ENCODE data around the gene IGSF3.
"Not testable (repeated sequence)": the region's sequence is repeated elsewhere in the genome, so short reads cannot be mapped to it uniquely, and the experiment has no call there.

IGSF3 gene

DNA sequence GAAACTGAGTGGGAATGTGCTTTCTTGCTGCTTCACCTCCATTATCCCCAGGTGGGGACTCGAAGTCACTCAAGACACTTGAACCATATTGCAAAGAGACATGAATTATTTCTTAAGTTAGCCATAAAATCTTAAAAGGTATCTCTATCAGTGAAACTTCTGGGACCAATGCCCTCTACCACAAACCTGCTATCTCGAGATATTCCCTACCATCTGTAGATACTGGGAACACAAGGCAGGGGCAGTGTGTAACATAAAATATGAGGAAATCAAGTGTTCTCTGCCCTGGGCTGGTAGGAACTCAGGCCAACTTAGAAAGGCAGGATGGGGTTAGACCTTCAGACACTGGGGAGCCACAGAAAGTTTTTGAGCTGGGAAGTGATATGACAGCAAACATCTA is 95.4 kb downstream of the IGSF3 start:
- DNase-seq, result no peak

DNA sequence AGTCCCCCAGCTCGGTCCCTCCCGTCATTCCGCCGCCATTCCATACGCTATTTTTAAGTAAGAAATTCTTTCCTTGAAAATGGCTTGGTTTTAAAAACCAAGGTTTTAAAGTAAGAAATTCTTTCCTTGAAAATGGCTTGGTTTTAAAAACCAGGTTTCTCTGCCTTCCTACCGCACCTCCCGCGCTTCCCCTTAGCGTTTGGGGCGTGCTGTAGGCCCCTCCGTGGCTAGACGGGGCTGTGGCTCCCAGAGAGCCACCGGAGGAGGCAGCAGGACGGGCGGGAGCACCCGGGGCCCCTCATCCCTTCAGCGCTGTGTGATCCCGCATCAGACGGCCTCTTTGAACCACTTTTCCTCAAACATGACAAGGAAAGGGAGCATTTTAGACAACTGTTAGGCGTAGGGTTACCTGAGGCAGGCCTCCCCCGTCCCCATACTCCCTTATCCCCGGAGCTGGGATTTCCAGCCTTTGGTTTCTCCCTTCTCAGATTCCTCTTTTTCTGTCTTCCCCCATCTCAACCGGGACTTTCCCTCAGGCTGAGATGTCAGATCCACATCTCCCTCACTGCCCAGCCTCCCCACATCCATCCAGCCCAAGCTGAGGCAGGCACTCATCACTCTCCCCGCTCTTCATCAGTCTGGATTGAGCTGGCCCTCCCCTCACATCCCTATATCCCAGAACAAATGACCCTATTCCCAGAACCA is 96.2 kb downstream of the IGSF3 start:
- no peak for DNase-seq

DNA sequence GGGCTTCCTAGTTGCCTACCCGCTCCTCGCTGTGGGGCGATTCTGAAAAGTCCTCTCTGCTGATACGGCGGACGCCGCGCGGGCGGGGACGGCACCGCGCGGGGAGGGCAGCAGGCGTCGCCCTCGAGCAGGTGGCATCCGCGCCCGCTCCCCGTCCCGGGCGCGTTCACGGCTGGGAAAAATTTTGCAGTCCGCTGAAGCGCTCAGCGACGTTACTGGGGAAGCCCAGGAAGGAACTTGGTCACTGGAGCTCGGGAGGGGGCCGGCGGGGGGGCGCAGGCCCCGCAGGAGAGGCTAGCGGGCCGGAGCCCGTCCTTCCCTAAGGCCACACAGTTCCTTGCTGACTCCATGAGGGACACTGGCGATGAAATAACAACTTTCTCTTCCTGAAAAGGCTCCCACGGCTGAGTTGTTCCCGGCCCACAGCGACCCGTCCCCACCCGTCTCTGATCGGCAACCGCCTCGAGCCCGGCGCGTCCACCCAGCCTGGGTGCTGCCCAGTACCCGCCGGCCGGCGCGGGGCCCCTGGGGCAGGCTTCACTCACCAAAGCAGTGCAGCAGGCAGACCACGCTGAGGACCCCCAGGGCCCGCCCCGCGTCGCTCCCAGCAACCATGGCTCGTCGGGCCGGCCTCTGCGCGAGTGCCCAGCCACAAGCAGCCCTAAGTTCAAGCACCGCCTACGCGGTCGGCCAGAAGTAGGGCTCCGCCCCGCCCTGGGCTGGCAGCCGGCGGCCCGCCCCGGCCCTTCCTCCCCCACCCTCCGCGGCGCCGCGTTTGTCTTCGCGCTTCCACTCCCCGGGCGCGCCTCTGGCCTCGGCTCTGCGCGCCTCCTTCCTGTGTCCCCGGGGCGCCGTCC is 96.9 kb downstream of the IGSF3 start, which contains the start of gene CD58:
TSS of gene CD58 (minus strand) at position 669 of the 857 bp plus-strand sequence. CDS start at position 615, 54 bp downstream.
- peak; percentile 61 for DNase-seq

DNA sequence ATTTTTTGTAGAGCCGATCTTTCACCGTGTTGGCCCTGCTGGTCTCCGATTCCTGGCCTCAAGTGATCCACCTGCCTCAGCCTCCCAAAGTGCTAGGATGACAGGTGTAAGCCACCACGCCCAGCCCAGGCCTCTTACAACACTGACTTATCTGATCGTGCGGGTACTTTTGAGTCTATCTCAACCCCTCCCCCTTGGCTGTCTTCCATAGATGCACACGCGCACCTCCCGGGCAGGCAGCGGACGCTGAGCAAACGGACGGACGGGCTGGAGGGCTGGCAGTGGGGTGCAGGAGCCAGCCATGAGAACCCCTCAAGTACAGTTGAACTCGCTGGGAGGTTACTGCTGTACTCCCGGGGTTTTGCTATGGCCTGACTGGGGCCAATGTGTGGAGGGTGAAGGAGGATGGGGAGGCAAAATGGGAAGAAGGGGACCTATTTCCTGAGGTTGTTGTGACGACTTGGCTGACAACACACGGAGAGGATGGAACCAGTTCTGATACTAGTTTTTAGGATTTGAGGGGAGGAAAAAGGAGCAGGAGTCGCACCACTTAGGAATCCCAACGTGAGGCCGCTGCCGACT is 97.7 kb downstream of the IGSF3 start:
- DNase-seq, result no peak

DNA sequence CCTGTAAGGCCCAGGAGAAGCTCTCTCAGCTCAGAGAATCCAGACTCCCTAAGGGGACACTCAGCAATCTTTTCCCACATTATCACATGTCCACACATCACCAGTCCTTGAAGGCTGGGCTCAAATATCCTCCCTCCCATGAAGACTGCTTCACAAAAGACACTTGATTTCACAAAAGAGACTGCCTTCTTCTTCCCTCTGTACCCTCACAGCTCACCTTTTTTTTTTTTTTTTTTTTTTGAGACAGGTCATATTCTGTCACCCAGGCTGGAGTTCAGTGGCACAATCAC is 98.2 kb downstream of the IGSF3 start:
- no peak for DNase-seq

DNA sequence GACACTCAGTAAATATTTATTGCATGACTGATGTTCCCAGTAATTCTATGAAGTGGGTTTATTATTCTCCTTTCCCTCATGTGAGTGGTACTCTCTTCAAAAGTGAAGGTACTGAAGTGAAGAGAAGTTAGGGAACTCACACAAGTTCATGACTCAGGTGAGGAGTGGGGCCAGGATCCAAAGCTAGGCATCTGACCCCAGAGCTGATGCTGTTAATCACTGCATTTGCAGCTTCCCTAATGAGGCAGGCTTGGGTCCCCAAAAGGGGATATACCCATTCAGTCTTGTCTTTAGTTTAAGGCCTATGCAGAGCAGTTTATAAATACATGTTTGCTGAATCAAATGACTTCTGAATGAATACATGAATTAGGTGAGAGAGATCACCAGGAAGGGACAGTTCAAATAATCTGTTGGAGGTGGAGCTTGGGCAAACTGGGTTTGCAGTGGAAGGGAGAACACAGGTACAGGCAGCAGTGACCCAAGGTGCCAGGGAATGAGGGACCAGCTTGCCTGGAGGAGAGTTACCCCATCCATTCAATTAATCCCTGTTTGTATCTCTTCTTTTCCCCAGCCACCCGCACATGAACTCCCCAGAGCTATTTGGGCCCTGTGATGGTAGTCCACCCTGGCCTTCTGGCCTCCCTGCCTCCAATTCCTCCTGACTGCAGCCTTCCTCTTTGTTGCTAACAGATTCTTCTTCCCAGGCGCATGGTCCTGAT is 98.7 kb downstream of the IGSF3 start:
- no peak for DNase-seq

DNA sequence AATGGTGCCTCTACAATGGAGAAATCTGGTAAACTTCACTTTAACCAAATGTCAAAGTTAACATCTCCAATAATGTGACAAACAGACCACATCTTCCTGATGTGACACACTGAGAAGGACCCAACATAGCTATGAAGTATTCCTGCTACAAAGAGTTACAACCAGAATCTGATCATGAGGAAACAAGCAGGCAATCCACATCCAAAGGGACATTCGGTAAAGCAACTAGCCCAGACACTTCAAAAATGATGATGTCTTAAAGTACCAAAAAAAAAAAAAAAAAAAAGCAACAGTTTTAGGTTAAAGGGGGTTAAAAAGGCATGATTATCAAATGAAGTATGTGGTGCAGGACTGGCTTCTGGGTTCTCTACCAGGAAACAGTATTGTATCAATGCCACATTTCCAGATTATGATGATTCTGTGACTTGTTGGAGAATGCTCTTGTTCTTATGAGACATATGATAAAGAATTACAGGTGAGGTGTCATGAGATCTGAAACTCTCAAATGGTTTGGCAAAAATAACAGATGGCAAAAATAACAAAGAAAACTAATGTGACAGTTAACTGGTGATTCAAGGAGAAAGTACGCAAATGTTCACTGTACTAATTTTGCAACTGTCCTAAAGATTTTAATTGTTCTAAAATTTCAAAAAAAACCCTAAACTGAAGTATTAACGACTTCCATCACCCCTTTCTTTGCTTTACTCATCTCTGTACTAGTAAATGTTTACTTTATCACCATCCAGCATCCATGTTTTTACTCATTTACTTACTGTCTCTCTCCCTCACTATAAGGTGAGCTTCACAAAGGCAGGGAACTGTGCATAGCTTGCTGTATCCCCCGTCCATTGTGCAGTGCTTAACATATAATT is 99.5 kb downstream of the IGSF3 start:
- no peak for DNase-seq

DNA sequence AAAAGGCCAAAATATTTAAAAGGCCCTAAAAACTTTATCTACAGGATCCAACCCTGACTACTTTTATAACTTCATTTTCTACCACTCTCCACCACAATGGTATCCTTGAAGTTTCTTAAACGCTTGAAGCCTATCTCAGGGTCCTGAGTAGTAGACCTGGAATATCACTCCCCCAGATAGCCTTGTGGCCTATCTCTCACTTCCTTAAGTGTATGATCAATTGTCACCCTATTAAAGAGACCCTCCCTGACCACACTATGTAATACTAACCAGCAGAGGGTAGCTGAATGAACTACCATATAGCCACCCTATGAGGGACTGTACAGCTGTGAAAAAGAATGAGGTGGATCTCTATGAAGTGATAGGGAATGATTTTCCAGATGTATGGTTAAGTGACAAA is 102.3 kb downstream of the IGSF3 start:
- no peak for DNase-seq

DNA sequence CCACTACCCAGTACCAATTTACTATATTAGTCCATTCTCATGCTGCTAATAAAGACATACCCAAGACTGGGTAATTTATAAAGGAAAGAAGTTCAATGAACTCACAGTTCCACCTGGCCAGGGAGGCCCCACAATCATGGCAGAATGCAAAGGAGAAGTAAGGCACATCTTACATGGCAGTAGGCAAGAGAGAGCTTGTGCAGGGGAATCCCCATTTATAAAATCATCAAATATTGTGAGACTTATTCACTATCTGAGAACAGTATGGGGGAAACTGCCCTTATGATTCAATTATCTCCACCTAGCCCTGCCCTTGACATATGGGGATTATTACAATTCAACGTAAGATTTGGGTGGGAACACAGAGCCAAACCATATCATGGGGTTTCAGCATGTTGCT is 103.1 kb downstream of the IGSF3 start:
- DNase-seq, result no peak

DNA sequence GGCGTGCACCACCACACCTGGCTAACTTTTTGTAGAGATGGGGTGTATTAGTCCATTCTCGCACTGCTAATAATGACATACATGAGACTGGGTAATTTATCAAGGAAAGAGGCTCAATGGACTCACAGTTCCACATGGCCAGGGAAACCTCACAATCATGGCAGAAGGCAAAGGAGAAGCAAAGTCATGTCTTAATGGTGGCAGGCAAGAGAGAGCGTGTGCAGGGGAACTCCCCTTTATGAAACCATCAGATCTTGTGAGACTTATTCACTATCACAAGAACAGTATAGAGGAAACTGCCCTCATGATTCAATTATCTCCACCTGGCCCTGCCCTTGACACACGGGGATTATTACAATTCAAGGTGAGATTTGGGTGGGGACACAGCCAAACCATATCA is 105.1 kb downstream of the IGSF3 start:
- not testable (repeated sequence) for DNase-seq

DNA sequence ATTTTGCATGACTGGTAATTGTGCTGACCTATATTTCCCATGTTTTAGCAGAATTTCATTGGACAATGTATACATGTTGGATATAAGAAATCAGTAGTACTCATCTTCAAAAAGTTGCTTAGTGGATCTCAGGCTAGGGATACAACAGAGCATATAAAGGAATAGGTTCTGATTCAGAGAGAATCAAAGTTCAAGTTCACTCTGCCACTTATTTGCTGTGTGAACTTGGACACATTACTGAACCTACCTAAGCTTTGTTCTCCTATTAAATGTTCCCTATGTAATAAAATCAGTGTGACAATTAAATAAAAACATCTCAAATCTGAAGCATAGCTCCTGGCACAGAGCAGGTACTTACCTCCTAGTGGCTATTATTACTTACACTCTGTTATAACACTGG is 106.0 kb downstream of the IGSF3 start:
- no peak for DNase-seq

DNA sequence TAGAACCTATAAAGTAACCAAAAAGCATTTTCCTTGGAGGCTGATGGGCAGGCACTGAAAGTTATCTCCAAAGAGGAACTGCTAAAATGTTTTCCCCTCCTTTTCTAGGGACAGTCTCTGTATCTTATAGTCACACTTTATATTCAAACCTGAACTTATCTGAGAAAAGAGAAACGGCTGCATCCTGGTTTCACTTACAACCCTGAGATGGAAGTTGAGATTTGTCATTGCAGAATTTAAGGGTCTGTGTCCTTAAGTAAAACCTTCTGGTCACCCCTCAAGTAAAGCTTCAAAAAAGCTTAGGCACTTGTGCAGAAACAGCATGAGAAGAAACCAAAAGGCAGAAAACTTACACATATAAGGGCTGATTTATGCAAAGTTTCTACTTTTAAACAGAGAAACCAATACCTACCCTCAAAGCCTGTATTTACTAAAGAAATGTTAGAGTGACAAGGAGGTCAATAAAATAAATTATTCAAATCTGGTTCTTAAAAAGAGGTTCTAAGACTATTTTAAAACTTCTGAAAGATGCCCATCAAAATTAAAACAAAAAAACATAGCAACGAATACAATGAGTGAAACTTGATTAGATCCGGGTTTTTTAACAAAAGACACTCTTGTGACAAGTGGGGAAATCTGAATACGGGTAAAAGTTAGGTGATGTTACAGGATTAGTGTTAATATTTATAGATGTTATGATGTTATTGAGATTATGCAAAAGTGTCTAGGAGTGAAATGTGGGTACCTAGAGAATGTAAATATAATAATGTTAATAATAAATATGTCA is 106.6 kb downstream of the IGSF3 start:
- DNase-seq, result no peak

DNA sequence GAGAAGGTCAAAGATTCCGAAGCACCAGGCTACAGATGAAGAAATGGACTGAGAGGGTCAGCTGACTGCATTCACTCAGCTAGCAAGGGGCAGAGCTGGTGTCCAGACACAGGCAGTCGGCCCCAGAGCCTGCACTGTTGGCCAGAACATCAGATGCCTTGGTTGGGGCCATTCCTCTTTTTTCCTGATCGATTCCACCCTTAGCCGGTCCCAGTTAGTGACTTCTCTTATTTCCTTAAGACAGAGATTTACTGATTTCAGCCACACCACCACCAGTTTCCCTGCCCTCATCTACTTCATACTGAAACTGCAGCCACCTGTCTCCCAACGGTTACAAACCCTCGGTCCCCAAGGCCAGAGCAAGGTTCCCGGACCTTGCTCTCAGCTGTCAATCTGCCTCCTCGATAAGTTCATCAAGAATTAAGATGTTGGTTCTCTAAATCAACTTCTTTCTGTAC is 108.2 kb downstream of the IGSF3 start:
- DNase-seq, result no peak

DNA sequence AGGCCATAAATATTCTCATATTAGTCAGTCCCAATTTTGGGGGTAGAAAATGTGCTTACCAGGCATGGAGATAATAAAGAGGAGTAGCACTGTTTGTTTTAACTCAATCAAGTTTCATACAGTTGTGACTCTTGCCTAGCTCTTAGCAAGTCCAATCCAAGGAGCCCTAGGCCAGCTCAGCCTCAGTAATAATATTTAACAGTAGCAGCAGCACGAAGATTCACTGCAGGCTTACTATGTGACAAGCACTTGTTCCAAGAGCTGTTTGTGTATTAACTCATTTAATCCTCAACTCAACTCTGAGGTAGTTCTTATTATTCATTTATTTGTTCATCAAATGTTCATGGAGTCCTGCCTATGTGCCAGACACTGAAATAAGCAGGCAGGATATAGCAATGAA is 109.0 kb downstream of the IGSF3 start:
- DNase-seq, result no peak

DNA sequence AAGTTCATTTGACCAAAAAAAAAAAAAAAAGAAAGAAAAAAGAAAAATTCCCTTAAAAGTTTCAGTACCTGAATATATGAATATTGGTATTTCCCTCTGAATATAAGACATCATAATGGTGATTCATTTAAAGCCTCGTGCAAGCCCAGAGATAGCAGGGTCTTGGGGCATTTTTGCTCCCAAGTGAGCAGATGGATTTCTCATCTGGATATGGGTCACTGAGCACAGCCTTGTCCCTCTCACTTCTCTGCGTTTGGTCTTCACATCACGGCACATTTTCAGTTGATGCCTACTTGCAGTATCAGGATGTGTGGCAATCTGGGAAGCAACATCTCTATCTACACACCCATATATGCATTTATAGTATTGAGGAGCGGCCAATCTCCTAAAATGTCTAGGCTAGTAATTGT is 109.4 kb downstream of the IGSF3 start:
- no peak for DNase-seq

DNA sequence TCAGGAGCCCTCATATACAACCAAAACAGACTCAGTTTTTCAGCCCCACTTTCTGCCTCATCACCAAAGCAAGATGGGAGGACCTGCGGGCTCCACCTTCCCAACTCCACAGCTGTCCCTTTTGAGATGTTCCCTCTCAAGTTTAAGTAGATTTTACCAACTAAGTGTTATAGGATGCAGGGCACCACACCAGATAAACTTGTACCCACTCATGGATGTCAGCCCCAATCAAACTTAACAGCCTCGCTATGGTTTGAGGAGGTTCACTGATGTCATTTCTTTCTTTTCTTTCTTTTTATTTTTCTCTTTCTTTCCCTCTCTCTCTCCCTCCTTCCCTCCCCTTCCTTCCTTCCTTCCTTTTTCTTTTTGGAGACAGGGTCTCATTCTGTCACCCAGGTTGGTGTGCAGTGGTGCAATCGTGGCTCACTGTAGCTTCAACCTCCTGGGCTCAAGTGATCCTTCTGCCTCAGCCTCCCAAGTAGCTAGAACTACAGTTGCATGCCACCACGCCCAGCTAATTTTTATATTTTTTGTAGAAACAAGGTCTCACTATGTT is 110.1 kb downstream of the IGSF3 start:
- DNase-seq, result no peak

DNA sequence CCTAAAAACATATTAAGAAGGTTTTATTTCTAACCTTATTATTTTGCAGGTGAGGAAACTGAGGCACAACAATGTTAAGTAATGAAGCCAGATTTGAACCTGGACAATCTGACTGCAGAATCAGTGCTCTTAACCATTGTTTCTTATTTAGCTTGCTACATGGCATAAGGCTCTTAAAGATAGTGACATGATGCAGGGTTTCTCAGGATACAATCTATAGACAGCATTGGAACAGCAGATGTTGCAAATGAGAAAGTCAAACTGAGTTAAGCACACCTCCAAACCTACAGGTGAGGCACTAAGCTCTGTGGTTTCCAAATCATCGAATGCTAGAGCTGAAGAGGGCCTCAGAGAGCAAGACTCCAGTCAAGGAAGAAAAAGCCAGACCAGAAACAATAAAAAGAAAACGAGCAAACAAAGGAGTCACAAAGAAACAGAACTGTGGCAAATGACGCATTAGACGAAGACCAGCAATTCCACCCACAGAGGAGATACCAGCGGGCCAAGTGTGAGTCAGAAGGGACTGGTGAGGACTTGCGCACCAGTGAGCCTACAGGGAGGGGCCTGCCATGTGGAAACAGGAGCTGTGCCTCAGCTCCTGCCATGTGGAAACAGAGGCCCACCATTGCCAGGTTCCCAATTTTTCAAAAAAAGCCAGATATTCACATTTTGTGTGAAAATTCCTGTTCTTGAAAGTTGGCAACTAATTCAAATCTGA is 111.1 kb downstream of the IGSF3 start:
- no peak for DNase-seq

DNA sequence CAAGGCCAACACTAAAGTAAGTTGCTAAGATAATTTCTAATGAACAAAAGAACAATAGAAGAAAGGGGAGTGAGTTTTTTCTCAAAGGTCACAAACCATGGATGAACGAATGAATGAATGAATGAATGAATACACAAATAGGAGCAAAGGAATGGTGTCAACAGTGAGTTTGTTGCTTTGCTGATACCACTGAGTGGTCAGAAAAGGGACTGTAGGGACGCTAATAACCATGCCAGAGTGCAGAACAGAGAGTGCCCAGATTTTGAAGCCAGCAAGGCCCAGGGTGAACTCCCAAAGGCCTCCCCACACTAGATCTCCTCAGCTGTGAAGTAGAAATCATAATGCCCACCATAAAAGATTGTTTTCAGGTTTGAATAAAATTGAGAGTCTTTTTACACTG is 112.6 kb downstream of the IGSF3 start:
- DNase-seq, result no peak

DNA sequence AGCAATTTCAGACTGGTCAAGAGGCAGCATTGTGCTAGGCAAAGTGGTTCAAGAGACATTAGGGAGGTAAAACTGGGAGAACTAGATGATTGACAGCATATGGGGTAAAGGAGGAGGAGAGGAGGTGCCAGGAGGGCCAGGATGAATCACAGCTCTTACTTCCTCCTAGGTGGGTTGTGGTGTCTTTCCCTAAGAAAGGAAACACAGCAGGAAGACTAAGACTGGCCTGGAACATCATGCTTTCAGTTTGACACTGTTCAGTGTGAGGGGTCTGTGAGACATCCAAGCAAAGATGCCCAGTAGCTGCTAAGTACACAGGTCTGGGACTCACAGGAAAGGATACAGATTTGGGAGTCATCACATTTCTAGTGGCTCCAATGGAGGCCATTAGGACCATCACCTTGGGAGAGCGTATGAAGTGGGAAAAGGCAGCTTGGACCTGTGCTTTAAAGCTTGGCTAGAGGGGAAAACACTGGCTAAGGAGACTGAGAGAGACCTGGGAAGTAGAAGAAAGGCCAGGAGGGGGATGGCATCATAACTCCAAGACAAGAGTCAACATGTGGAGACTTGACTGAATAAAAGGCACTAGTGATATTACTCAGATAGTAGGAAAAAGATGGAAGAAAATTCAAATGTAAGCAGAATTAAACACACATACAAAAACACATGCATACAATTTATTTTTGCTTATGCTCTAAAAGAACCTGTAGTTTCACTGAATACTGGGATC is 114.0 kb downstream of the IGSF3 start:
- DNase-seq, result no peak
